ENCODE results near the gene RIMS4.

RIMS4 gene

GRCh38 chr20:44737116-44737515 lies 73.2 kb downstream of the RIMS4 start:
- no peak for DNase-seq

- no peak for DNase-seq
These were observed 74.0 kb downstream of the RIMS4 start for GRCh38 chr20:44736170-44737021.

GRCh38 chr20:44735816-44736169 lies 74.6 kb downstream of the RIMS4 start:
- no peak for DNase-seq

GRCh38 chr20:44734938-44735337 lies 75.4 kb downstream of the RIMS4 start:
- no peak for DNase-seq

- DNase-seq, result peak; percentile 32
These were observed 76.8 kb downstream of the RIMS4 start for GRCh38 chr20:44733341-44734069.

GRCh38 chr20:44732327-44732726 lies 78.0 kb downstream of the RIMS4 start:
- no peak for DNase-seq

- no peak for DNase-seq
These were observed 78.7 kb downstream of the RIMS4 start for GRCh38 chr20:44731657-44732056.

GRCh38 chr20:44730441-44730840 lies 79.9 kb downstream of the RIMS4 start:
- DNase-seq, result no peak

- DNase-seq, result no peak
These were observed 81.4 kb downstream of the RIMS4 start for GRCh38 chr20:44728801-44729443.

- DNase-seq, result no peak
These were observed 82.7 kb downstream of the RIMS4 start for GRCh38 chr20:44727651-44728050.

- no peak for DNase-seq
These were observed 83.3 kb downstream of the RIMS4 start for GRCh38 chr20:44727039-44727438.

GRCh38 chr20:44725837-44726236 lies 84.5 kb downstream of the RIMS4 start:
- DNase-seq, result no peak

GRCh38 chr20:44724423-44725091 lies 85.8 kb downstream of the RIMS4 start:
- DNase-seq, result no peak

GRCh38 chr20:44723798-44724362 lies 86.5 kb downstream of the RIMS4 start:
- no peak for DNase-seq

- no peak for DNase-seq
These were observed 87.0 kb downstream of the RIMS4 start for GRCh38 chr20:44723391-44723790.

- no peak for DNase-seq
These were observed 87.4 kb downstream of the RIMS4 start for GRCh38 chr20:44722990-44723389.

GRCh38 chr20:44721785-44722054 lies 88.6 kb downstream of the RIMS4 start:
- DNase-seq, result no peak

GRCh38 chr20:44720997-44721784 lies 89.2 kb downstream of the RIMS4 start:
- no peak for DNase-seq

- no peak for DNase-seq
These were observed 89.7 kb downstream of the RIMS4 start for GRCh38 chr20:44720621-44720996.

- DNase-seq, result no peak
These were observed 90.5 kb downstream of the RIMS4 start for GRCh38 chr20:44719841-44720240.

GRCh38 chr20:44717986-44718385 lies 92.4 kb downstream of the RIMS4 start:
- no peak for DNase-seq
